ENCODE measurements around the gene UNKL. TPM values are rescaled to one million over a fixed set of nuclear protein-coding genes. Genes with fewer than 3 reads are reported as not detected.
"Not testable (repeated sequence)": the region's sequence is repeated elsewhere in the genome, so short reads cannot be mapped to it uniquely, and the experiment has no call there.

UNKL gene
- total RNA-seq, 2 donors from 2014 or later, result 11.2 to 21.4 TPM

- intact Hi-C loops (cut with DNase I), result no loop called here
- H3K4me1 ChIP-seq, result peaks cover 35% of the 10 kb centered on the region
- peaks cover 8 to 28% of the 10 kb centered on the region in 2 donors for H3K27me3 ChIP-seq
- ATAC-seq (no peak), DNase-seq (no peak)
- WGBS, 2 donors, result 74% methylated on average over 13 of the region's 17 CpGs; no CpG with 5 or more reads in 1 of the 2 donors
- H3K36me3 ChIP-seq (replicated peaks in 1 of 2; ENCODE audit: insufficient read depth in 1 of 2, low read depth in 2 of 2), result no peaks in the 10 kb centered on the region
- H3K4me3 ChIP-seq, result no peak overlapping the region
- no peak overlapping the region for H3K27ac ChIP-seq
- TF ChIP-seq, protein P1, sequence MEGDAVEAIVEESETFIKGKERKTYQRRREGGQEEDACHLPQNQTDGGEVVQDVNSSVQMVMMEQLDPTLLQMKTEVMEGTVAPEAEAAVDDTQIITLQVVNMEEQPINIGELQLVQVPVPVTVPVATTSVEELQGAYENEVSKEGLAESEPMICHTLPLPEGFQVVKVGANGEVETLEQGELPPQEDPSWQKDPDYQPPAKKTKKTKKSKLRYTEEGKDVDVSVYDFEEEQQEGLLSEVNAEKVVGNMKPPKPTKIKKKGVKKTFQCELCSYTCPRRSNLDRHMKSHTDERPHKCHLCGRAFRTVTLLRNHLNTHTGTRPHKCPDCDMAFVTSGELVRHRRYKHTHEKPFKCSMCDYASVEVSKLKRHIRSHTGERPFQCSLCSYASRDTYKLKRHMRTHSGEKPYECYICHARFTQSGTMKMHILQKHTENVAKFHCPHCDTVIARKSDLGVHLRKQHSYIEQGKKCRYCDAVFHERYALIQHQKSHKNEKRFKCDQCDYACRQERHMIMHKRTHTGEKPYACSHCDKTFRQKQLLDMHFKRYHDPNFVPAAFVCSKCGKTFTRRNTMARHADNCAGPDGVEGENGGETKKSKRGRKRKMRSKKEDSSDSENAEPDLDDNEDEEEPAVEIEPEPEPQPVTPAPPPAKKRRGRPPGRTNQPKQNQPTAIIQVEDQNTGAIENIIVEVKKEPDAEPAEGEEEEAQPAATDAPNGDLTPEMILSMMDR (IDR thresholded peaks at IDR 0.05), result peak in 6 of 7 experiments; percentile 9 to 34 (median 22)
- TF ChIP-seq POLR2A (IDR thresholded peaks at IDR 0.05), result no peak
- H3K9me3 ChIP-seq, result no peaks in the 10 kb centered on the region
These were observed 84.1 kb downstream of the UNKL start for GRCh38 chr16:1330260-1330914.

- WGBS, 2 donors, result 86 to 90% methylated on average over 10 of the region's 10 CpGs
- H3K4me3 ChIP-seq; H3K36me3 ChIP-seq (replicated peaks in 1 of 2; ENCODE audit: insufficient read depth in 1 of 2, low read depth in 2 of 2); ATAC-seq; DNase-seq; H3K9me3 ChIP-seq; H3K27ac ChIP-seq; intact Hi-C loops (cut with DNase I): not testable (repeated sequence)
- Histone ChIP-seq H3K27me3 (peaks cover 6 to 18% of the 10 kb centered on the region in 2 donors), H3K4me1 (peaks cover 29% of the 10 kb centered on the region)
These were observed 85.5 kb downstream of the UNKL start for GRCh38 chr16:1328961-1329360.

DNA sequence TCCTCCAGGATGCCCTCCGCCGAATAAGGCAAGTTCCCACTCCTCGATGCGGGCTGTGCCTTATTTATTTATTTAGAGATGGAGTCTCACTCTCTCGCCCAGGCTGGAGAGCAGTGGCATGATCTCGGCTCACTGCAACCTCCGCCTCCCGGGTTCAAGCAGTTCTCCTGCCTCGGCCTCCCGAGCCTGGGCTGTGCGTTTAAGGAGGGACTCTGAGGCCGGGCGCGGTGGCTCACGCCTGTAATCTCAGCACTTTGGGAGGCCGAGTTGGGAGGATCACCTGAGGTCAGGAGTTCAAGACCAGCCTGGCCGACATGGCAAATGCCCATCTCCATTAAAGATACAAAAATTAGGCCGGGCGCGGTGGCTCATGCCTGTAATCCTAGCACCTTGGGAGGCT is 86.4 kb downstream of the UNKL start:
- WGBS, 2 donors, result 85 to 90% methylated on average over 11 to 20 of the region's 20 CpGs

GRCh38 chr16:1327619-1327947 is 86.9 kb downstream of the UNKL start:
- Histone ChIP-seq H3K4me3 (no peak overlapping the region), H3K27ac (no peak overlapping the region), H3K27me3 (peaks cover 0 to 4% of the 10 kb centered on the region in 2 donors), H3K9me3 (no peaks in the 10 kb centered on the region), H3K4me1 (peaks cover 15% of the 10 kb centered on the region), H3K36me3 (replicated peaks in 1 of 2; ENCODE audit: insufficient read depth in 1 of 2, low read depth in 2 of 2) (peaks cover 0 to 11% of the 10 kb centered on the region in 2 donors)
- intact Hi-C loops (cut with DNase I), result no loop called here
- WGBS, 2 donors, result 67 to 80% methylated on average over 1 to 5 of the region's 5 CpGs
- DNase-seq (no peak), ATAC-seq (no peak)
- TF ChIP-seq, protein P1 (IDR thresholded peaks at IDR 0.05), result no peak
- TF ChIP-seq POLR2A (IDR thresholded peaks at IDR 0.05), result no peak

More for the DNA sequence above, 86.4 kb downstream of the UNKL start:
- Histone ChIP-seq H3K4me1 (peaks cover 20% of the 10 kb centered on the region), H3K36me3 (replicated peaks in 1 of 2; ENCODE audit: insufficient read depth in 1 of 2, low read depth in 2 of 2) (peaks cover 0 to 11% of the 10 kb centered on the region in 2 donors)
- H3K27me3 ChIP-seq; DNase-seq; H3K4me3 ChIP-seq; H3K27ac ChIP-seq; intact Hi-C loops (cut with DNase I); ATAC-seq; H3K9me3 ChIP-seq: not testable (repeated sequence)

- peaks cover 10% of the 10 kb centered on the region for H3K4me1 ChIP-seq
- H3K27ac ChIP-seq, result no peak overlapping the region
- H3K36me3 ChIP-seq (replicated peaks in 1 of 2; ENCODE audit: insufficient read depth in 1 of 2, low read depth in 2 of 2), result peaks cover 0 to 11% of the 10 kb centered on the region in 2 donors
- H3K27me3 ChIP-seq, result no peaks in the 10 kb centered on the region
- WGBS, 2 donors, result 69 to 77% methylated on average over 2 to 13 of the region's 17 CpGs
- H3K9me3 ChIP-seq, result no peaks in the 10 kb centered on the region
- intact Hi-C loops (cut with DNase I), result no loop called here
- DNase-seq (no peak), ATAC-seq (no peak)
- TF ChIP-seq, protein P1 (IDR thresholded peaks at IDR 0.05), result no peak
- no peak for TF ChIP-seq POLR2A (IDR thresholded peaks at IDR 0.05)
- no peak overlapping the region for H3K4me3 ChIP-seq
These were observed 87.4 kb downstream of the UNKL start for GRCh38 chr16:1326946-1327618.
